Fibroblast of villous mesenchyme (primary cell): ENCODE data around the gene MTHFD2. TPM values are rescaled to one million over a fixed set of nuclear protein-coding genes. Genes with fewer than 3 reads are reported as not detected.
A peak's percentile ranks its signal among the peaks of the same experiment; 100 is the strongest.

ENCODE experiments used
- DNase-seq: peaks from one replicate; pipeline ENCODE4 v3.0.0-alpha.2; 2010; ENCODE audit warnings: low read depth
- H3K4me3 ChIP-seq: 2 replicates; pipeline ENCODE4 v1.5.1; 2011; ENCODE audit warnings: low read depth, mild to moderate bottlenecking, low read length
- CTCF ChIP-seq: IDR thresholded peaks from 2 replicates; pipeline ENCODE4 v1.5.1; 2012; ENCODE audit warnings: low read depth, mild to moderate bottlenecking, low read length; ENCODE audit not compliant: insufficient read depth
- total RNA-seq: library from RNA; depleted of rRNA; stranded (reverse); fragments of >200 nt; gene quantifications from 2 replicates; pipeline ENCODE4 v1.2.3, GENCODE V29; 2012

The MTHFD2 gene
- total RNA-seq = 174 and 177 TPM in 2 replicates

GRCh38 chr2:74198461-74199274 lies at the start of gene MTHFD2:
Gene MTHFD2, plus strand, starts transcription at chr2:74198615. Its CDS starts 27 bp downstream, at chr2:74198642.
- TF ChIP-seq CTCF = peak; percentile 80
- H3K4me3 ChIP-seq = peak within 1 kb of the TSS; percentile 94
- DNase-seq = peak; percentile 99

- no peak overlapping the region for H3K4me3 ChIP-seq
- no peak for TF ChIP-seq CTCF
- DNase-seq = no peak
Observed at GRCh38 chr2:74149247-74149525, 49.2 kb upstream of the MTHFD2 start.

GRCh38 chr2:74149570-74150319 lies 48.7 kb upstream of the MTHFD2 start:
- no peak for TF ChIP-seq CTCF
- DNase-seq = no peak
- H3K4me3 ChIP-seq = no peak overlapping the region

- no peak for DNase-seq
- TF ChIP-seq CTCF = no peak
- H3K4me3 ChIP-seq = no peak overlapping the region
Observed at GRCh38 chr2:74152954-74153353, 45.5 kb upstream of the MTHFD2 start.

GRCh38 chr2:74155830-74156229 lies 42.6 kb upstream of the MTHFD2 start:
- no peak for TF ChIP-seq CTCF
- no peak overlapping the region for H3K4me3 ChIP-seq
- DNase-seq = no peak

- no peak for DNase-seq
- no peak overlapping the region for H3K4me3 ChIP-seq
- no peak for TF ChIP-seq CTCF
Observed at GRCh38 chr2:74162951-74163350, 35.5 kb upstream of the MTHFD2 start.
